H1 (cell line): Measurements from ENCODE around the gene TIMELESS. TPM values are rescaled to one million over a fixed set of nuclear protein-coding genes. Genes with fewer than 3 reads are reported as not detected.

Source experiments
- CTCF ChIA-PET: fragments of 300-600 bp; sonication (Branson Sonifier 250); formaldehyde crosslinking; loops from one replicate; lab custom pipeline; 2021; ENCODE audit not compliant: partially characterized antibody; lab: Charles Lee
- POLR2A ChIA-PET: fragments of 300-600 bp; sonication (Branson Sonifier 250); formaldehyde crosslinking; loops from one replicate; lab custom pipeline; 2021; ENCODE audit warnings: inconsistent platforms; ENCODE audit not compliant: partially characterized antibody; lab: Charles Lee
- DNase-seq, 2 experiments: peaks; one replicate each; pipeline versions ENCODE4 v3.0.0 to v3.0.0-alpha.2; 2010 to 2022; ENCODE audit warnings: low spot score in 2 of 2, low read depth in 1 of 2, mixed read lengths in 1 of 2
- FAIRE-seq: peaks from 2 replicates; lab custom pipeline; 2011; peaks lifted over from hg19 to GRCh38; lab: Jason Lieb, UNC
- H2AFZ ChIP-seq: 2 replicates; pipeline ENCODE4 v1.8.1; 2012; ENCODE audit warnings: low read length, inconsistent platforms
- H2AK5ac ChIP-seq: 2 replicates; pipeline ENCODE4 v1.6.1; 2013; ENCODE audit warnings: low read depth, low read length
- H2BK120ac ChIP-seq: replicated peaks from 2 replicates; pipeline ENCODE3; 2013; ENCODE audit warnings: low read depth, low read length, inconsistent platforms
- H2BK12ac ChIP-seq: 2 replicates; pipeline ENCODE4 v1.6.1; 2013; ENCODE audit warnings: low read depth, low read length
- H2BK15ac ChIP-seq: 2 replicates; pipeline ENCODE4 v1.6.1; 2013; ENCODE audit warnings: low read length
- H2BK20ac ChIP-seq: 2 replicates; pipeline ENCODE4 v1.6.1; 2013; ENCODE audit warnings: low read length
- H2BK5ac ChIP-seq: 2 replicates; pipeline ENCODE4 v1.6.1; 2013; ENCODE audit warnings: low read depth, low read length
- H3K14ac ChIP-seq: 2 replicates; pipeline ENCODE4 v1.6.1; 2013; ENCODE audit warnings: inconsistent platforms; ENCODE audit not compliant: insufficient read length
- H3K18ac ChIP-seq: 2 replicates; pipeline ENCODE4 v1.6.1; 2013; ENCODE audit warnings: low read length; ENCODE audit errors: extremely low read depth
- H3K23ac ChIP-seq: 2 replicates; pipeline ENCODE4 v1.6.1; 2013; ENCODE audit warnings: inconsistent platforms; ENCODE audit not compliant: insufficient read length
- H3K23me2 ChIP-seq: 2 replicates; pipeline ENCODE4 v1.6.1; 2013; ENCODE audit warnings: low read depth, low read length
- H3K27ac ChIP-seq: 2 replicates; pipeline ENCODE4 v1.6.1; 2011; ENCODE audit warnings: low read depth, low read length, inconsistent platforms
- H3K27me3 ChIP-seq, 4 experiments: replicated peaks in 1 of 4; 1 replicate in 1 of 4; 2 replicates in 3 of 4; pipeline versions ENCODE4 v1.6.1 to v1.8.1; 2011 to 2013; ENCODE audit warnings: low read length in 3 of 4, mild to moderate bottlenecking in 3 of 4, inconsistent platforms in 2 of 4, mixed read lengths in 2 of 4, moderate library complexity in 1 of 4; ENCODE audit not compliant: control insufficient read depth in 3 of 4, insufficient read depth in 3 of 4; ENCODE audit errors: extremely low read depth in 1 of 4
- H3K36me3 ChIP-seq, 4 experiments: 2 replicates each; pipeline versions ENCODE4 v1.6.1 to v1.8.1; 2011 to 2013; ENCODE audit warnings: mild to moderate bottlenecking in 4 of 4, low read length in 3 of 4, moderate library complexity in 2 of 4, control low read depth in 1 of 4, inconsistent platforms in 1 of 4; ENCODE audit not compliant: insufficient read depth in 4 of 4, control insufficient read depth in 2 of 4
- H3K4ac ChIP-seq: replicated peaks from 2 replicates; pipeline ENCODE3; 2013; ENCODE audit warnings: low read length, low read depth, mixed read lengths, inconsistent platforms; ENCODE audit not compliant: insufficient read length
- H3K4me1 ChIP-seq, 4 experiments: replicated peaks in 1 of 4; 1 replicate in 1 of 4; 2 replicates in 3 of 4; pipeline versions ENCODE4 v1.6.1 to v1.8.1; 2011 to 2013; ENCODE audit warnings: low read length in 3 of 4, inconsistent platforms in 2 of 4, mixed read lengths in 1 of 4; ENCODE audit not compliant: insufficient read depth in 4 of 4, control insufficient read depth in 3 of 4
- H3K4me2 ChIP-seq, 2 experiments: 2 replicates each; pipeline versions ENCODE4 v1.6.1 to v1.8.1; 2011 to 2013; ENCODE audit warnings: low read depth in 2 of 2, low read length in 2 of 2, control low read depth in 1 of 2, inconsistent platforms in 1 of 2, mild to moderate bottlenecking in 1 of 2; ENCODE audit not compliant: insufficient read depth in 1 of 2
- H3K4me3 ChIP-seq, 4 experiments: fragments of 200-600, 300-600 bp in 1 of 4; sonication (generic), shearing (Covaris generic), sonication (Bioruptor Twin) in 1 of 4; 2 replicates each; pipeline versions ENCODE4 v1.5.1 to v1.8.1; 2011 to 2016; ENCODE audit warnings: low read length in 4 of 4, low read depth in 3 of 4, control low read depth in 2 of 4, inconsistent platforms in 2 of 4, mild to moderate bottlenecking in 2 of 4, mixed read lengths in 1 of 4, moderate library complexity in 1 of 4; ENCODE audit not compliant: insufficient read depth in 2 of 4; ENCODE audit errors: extremely low read depth in 1 of 4
- H3K56ac ChIP-seq: replicated peaks from 2 replicates; pipeline ENCODE3; 2013; ENCODE audit warnings: low read depth, mild to moderate bottlenecking, mixed read lengths, low read length, inconsistent platforms; ENCODE audit not compliant: insufficient read length
- H3K79me1 ChIP-seq: 2 replicates; pipeline ENCODE4 v1.6.1; 2013; ENCODE audit warnings: low read depth, low read length, control low read depth
- H3K79me2 ChIP-seq, 2 experiments: 2 replicates each; pipeline versions ENCODE4 v1.6.1 to v1.8.1; 2012 to 2013; ENCODE audit warnings: low read length in 2 of 2, mild to moderate bottlenecking in 2 of 2, inconsistent platforms in 1 of 2; ENCODE audit not compliant: insufficient read depth in 2 of 2, control insufficient read depth in 1 of 2
- H3K9ac ChIP-seq, 4 experiments: replicated peaks in 1 of 4; 1 replicate in 1 of 4; 2 replicates in 3 of 4; pipeline versions ENCODE4 v1.6.1 to v1.8.1; 2011 to 2013; ENCODE audit warnings: low read depth in 3 of 4, low read length in 3 of 4, control low read depth in 2 of 4, mild to moderate bottlenecking in 2 of 4, moderate library complexity in 2 of 4, inconsistent platforms in 1 of 4; ENCODE audit errors: extremely low read depth in 1 of 4
- H3K9me3 ChIP-seq, 2 experiments: 2 replicates each; pipeline versions ENCODE4 v1.6.1 to v1.8.1; 2012 to 2013; ENCODE audit warnings: mild to moderate bottlenecking in 2 of 2, moderate library complexity in 2 of 2, control low read depth in 1 of 2, inconsistent platforms in 1 of 2, low read depth in 1 of 2, low read length in 1 of 2, mixed read lengths in 1 of 2; ENCODE audit not compliant: insufficient read depth in 2 of 2
- H4K20me1 ChIP-seq, 2 experiments: replicated peaks in 1 of 2; 2 replicates each; pipeline versions ENCODE3 to v1.8.1; 2011 to 2013; ENCODE audit warnings: inconsistent platforms in 2 of 2, low read length in 2 of 2, mild to moderate bottlenecking in 1 of 2; ENCODE audit not compliant: insufficient read depth in 2 of 2, control insufficient read depth in 1 of 2
- H4K5ac ChIP-seq: 2 replicates; pipeline ENCODE4 v1.6.1; 2013; ENCODE audit warnings: low read length, low read depth, mixed read lengths, inconsistent platforms; ENCODE audit not compliant: insufficient read length
- H4K8ac ChIP-seq: 2 replicates; pipeline ENCODE4 v1.8.0; 2013; ENCODE audit warnings: mild to moderate bottlenecking, moderate library complexity, low read length, inconsistent platforms; ENCODE audit not compliant: insufficient read depth; ENCODE audit errors: extremely low read depth
- H4K91ac ChIP-seq: replicated peaks from 2 replicates; pipeline ENCODE3; 2013; ENCODE audit warnings: low read length, mixed read lengths, inconsistent platforms; ENCODE audit not compliant: insufficient read length
- MAFK ChIP-seq: IDR thresholded peaks from 2 replicates; pipeline ENCODE4 v1.6.1; 2012; ENCODE audit warnings: low read depth, mild to moderate bottlenecking, improper control_type of control experiment, low read length
- TAF7 ChIP-seq: optimal IDR thresholded peaks from 2 replicates; pipeline ENCODE3; 2011; ENCODE audit warnings: low read depth, mild to moderate bottlenecking, inconsistent platforms, low read length, moderate library complexity, borderline replicate concordance
- WGBS, 2 experiments: shearing (Covaris generic) in 1 of 2; methylation state at CpG; one replicate each; pipeline versions ENCODE4 v1.1.6 to v1.1.7; 2013 to 2015; ENCODE audit warnings: low lambda C conversion rate in 2 of 2, mixed read lengths in 2 of 2, inconsistent platforms in 1 of 2, low coverage in 1 of 2, missing lambda C conversion rate in 1 of 2; ENCODE audit not compliant: insufficient replicate concordance in 2 of 2, insufficient coverage in 1 of 2, insufficient read length in 1 of 2; ENCODE audit errors: extremely low coverage in 1 of 2, missing lambda C conversion rate in 1 of 2; 5-methylcytosine and 5-hydroxymethylcytosine counted together
- polyA plus RNA-seq, 7 experiments: library from polyadenylated mRNA; depleted of rRNA in 3 of 7; stranded (reverse) in 5 of 7; unstranded in 2 of 7; fragments of >200 nt in 5 of 7; fragments of 200-250 nt in 2 of 7; gene quantifications; 1 replicate in 5 of 7; 2 replicates in 1 of 7; 4 replicates in 1 of 7; pipeline versions ENCODE4 v1.2.1 to v1.2.3, GENCODE V29; 2011 to 2013; ENCODE audit warnings: missing spikeins in 2 of 7, mixed read lengths in 2 of 7
- total RNA-seq: library from RNA; stranded (reverse); fragmentation: NEBNext Ultra II Directional; extraction: Animal tissue kit (Norgen Biotek cat#: 25700); gene quantifications from 2 replicates; pipeline ENCODE4 v1.2.1, GENCODE V29; 2021
- TF ChIP-seq, protein P1 (sequence below): IDR thresholded peaks from 2 replicates; pipeline ENCODE4 v1.6.1; 2012; ENCODE audit warnings: inconsistent platforms

TIMELESS gene
- total and polyA plus RNA-seq, 2 of the 8 experiments (the other 6 are each of a cell fraction or from before 2014, with no cell fraction given): 17.1 to 86.7 TPM

DNA sequence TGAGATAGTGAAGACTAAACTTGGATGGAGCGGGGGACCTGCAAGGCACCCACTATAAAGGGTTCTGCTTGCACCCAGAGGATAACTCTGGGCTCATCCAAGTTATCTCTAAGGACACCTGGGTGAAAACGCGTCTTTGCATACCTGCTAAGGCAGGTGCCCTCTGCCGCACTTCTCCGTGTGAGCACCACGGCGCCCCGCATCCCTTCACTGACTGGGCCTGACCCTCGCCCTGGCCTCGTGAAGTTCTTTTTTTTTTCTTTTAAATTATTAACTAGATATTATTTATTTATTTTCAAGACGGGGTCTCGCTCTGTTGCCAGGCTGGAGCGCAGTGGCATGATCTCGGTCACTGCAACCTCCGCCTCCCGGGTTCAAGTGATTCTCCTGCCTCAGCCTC, 66.6 kb downstream of the TIMELESS start:
- no peaks in the 10 kb centered on the region for H3K23me2 ChIP-seq
- no peaks in the 10 kb centered on the region for H3K79me1 ChIP-seq

More for the DNA sequence above, 66.6 kb downstream of the TIMELESS start:
- Histone ChIP-seq H2AK5ac (no peak overlapping the region), H3K14ac (no peak overlapping the region), H3K9me3 (no peaks in the 10 kb centered on the region), H3K18ac (no peak overlapping the region), H2BK5ac (no peak overlapping the region), H3K79me2 (no peaks in the 10 kb centered on the region), H3K4me3 (no peak overlapping the region), H3K4me1 (peaks cover 0 to 3% (median under 1%) of the 10 kb centered on the region in 4 experiments; a peak in 2 of 7 replicates)
- DNase-seq: no peak
- CTCF ChIA-PET: interaction anchor here (0.6 to 1.3 kb wide), 4 partner anchors 65 to 197 kb away, joined by 3 to 4 read pairs (median 3); no protein-coding TSS in a partner anchor
- TF ChIP-seq TAF7 (no peak), MAFK (no peak)
- TF ChIP-seq, protein P1, sequence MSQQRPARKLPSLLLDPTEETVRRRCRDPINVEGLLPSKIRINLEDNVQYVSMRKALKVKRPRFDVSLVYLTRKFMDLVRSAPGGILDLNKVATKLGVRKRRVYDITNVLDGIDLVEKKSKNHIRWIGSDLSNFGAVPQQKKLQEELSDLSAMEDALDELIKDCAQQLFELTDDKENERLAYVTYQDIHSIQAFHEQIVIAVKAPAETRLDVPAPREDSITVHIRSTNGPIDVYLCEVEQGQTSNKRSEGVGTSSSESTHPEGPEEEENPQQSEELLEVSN: no peak
- TF ChIP-seq, all 59 proteins: peak for 0
- Histone ChIP-seq H3K9ac (no peak overlapping the region), H3K23ac (no peak overlapping the region), H3K36me3 (no peaks in the 10 kb centered on the region), H3K4me2 (no peak overlapping the region), H4K8ac (no peak overlapping the region), H2BK15ac (no peak overlapping the region), H3K56ac (no peak overlapping the region), H4K5ac (no peak overlapping the region), H4K20me1 (no peaks in the 10 kb centered on the region), H2AFZ (no peak overlapping the region), H4K91ac (no peak overlapping the region), H2BK20ac (no peak overlapping the region), H2BK12ac (no peak overlapping the region), H3K27me3 (no peaks in the 10 kb centered on the region), H3K27ac (no peak overlapping the region), H2BK120ac (no peak overlapping the region), H3K4ac (no peak overlapping the region)
- POLR2A ChIA-PET: interaction anchor here (1.1 to 1.4 kb wide), 4 partner anchors 14 to 67 kb away, joined by 3 read pairs; partner anchors contain the start of gene TIMELESS
- 92% methylated on average over 16 of the region's 16 CpGs; no CpG with 5 or more reads in 1 of the 2 experiments for WGBS, 2 experiments
- FAIRE-seq: no peak
